ENCODE data around the gene KCNH2. TPM values are rescaled to one million over a fixed set of nuclear protein-coding genes. Genes with fewer than 3 reads are reported as not detected.
A peak's percentile ranks its signal among the peaks of the same experiment; 100 is the strongest.

KCNH2 gene
- total RNA-seq, 4 donors from 2014 or later = 29.8 to 71.7 (median 42.5) TPM

GRCh38 chr7:150967349-150967748, 10.8 kb downstream of the KCNH2 start:
- TF ChIP-seq EP300 (IDR thresholded peaks at IDR 0.05) (no peak), CTCF (IDR thresholded peaks at IDR 0.05) (no peak), POLR2A (IDR thresholded peaks at IDR 0.05; ENCODE audit: low read depth) (no peak), POLR2AphosphoS5 (IDR thresholded peaks at IDR 0.05) (no peak)
- Histone ChIP-seq H3K36me3 (no peaks in the 10 kb centered on the region), H3K27me3 (peaks cover 0 to 9% (median 0%) of the 10 kb centered on the region in 4 donors), H3K27ac (replicated peaks in 1 of 4) (peak overlapping the region; percentile 2 to 46 (median 12)), H3K4me1 (peaks cover 82 to 100% (median 100%) of the 10 kb centered on the region in 4 donors), H3K4me3 (no peak overlapping the region), H3K9me3 (no peaks in the 10 kb centered on the region)
- intact Hi-C loops (cut with DNase I) = no loop called here
- no peak for DNase-seq (ENCODE audit: extremely low spot score)
- WGBS = 44% methylated on average over 6 of the region's 6 CpGs

GRCh38 chr7:150966002-150966401, 12.1 kb downstream of the KCNH2 start:
- intact Hi-C loops (cut with DNase I) = no loop called here
- Histone ChIP-seq H3K36me3 (no peaks in the 10 kb centered on the region), H3K4me3 (no peak overlapping the region), H3K27ac (replicated peaks in 1 of 4) (peak overlapping the region; percentile 64 to 82 (median 80)), H3K27me3 (peaks cover 0 to 9% (median 0%) of the 10 kb centered on the region in 4 donors), H3K9me3 (no peaks in the 10 kb centered on the region), H3K4me1 (peaks cover 82 to 100% (median 100%) of the 10 kb centered on the region in 4 donors)
- peak in 1 of 3 experiments; percentile 32 for TF ChIP-seq CTCF (IDR thresholded peaks at IDR 0.05)
- no peak for TF ChIP-seq POLR2A (IDR thresholded peaks at IDR 0.05; ENCODE audit: low read depth)
- WGBS = 80% methylated on average over 1 of the region's 1 CpG
- DNase-seq (ENCODE audit: extremely low spot score) = no peak

GRCh38 chr7:150965273-150965830, 12.8 kb downstream of the KCNH2 start:
- peak overlapping the region; percentile 64 to 82 (median 80) for H3K27ac ChIP-seq (replicated peaks in 1 of 4)
- H3K4me1 ChIP-seq = peaks cover 78 to 100% (median 98%) of the 10 kb centered on the region in 4 donors
- H3K27me3 ChIP-seq = peaks cover 0 to 9% (median 0%) of the 10 kb centered on the region in 4 donors
- no peaks in the 10 kb centered on the region for H3K9me3 ChIP-seq
- no peak for DNase-seq (ENCODE audit: extremely low spot score)
- intact Hi-C loops (cut with DNase I) = no loop called here
- no peak overlapping the region for H3K4me3 ChIP-seq
- TF ChIP-seq EP300 (IDR thresholded peaks at IDR 0.05) (no peak), POLR2A (IDR thresholded peaks at IDR 0.05; ENCODE audit: low read depth) (no peak)
- WGBS = 65% methylated on average over 13 of the region's 16 CpGs
- no peaks in the 10 kb centered on the region for H3K36me3 ChIP-seq

- DNase-seq (ENCODE audit: extremely low spot score) = no peak
- 36% methylated on average over 14 of the region's 16 CpGs for WGBS
- TF ChIP-seq POLR2A (IDR thresholded peaks at IDR 0.05; ENCODE audit: low read depth) (no peak), EP300 (IDR thresholded peaks at IDR 0.05) (no peak), CTCF (IDR thresholded peaks at IDR 0.05) (peak in 2 of 3 experiments; percentile 13 to 28), POLR2AphosphoS5 (IDR thresholded peaks at IDR 0.05) (peak; percentile 26 to 60)
- intact Hi-C loops (cut with DNase I) = no loop called here
- Histone ChIP-seq H3K9me3 (no peaks in the 10 kb centered on the region), H3K27ac (replicated peaks in 1 of 4) (peak overlapping the region; percentile 64 to 82 (median 80)), H3K27me3 (peaks cover 0 to 9% (median 0%) of the 10 kb centered on the region in 4 donors), H3K4me3 (no peak overlapping the region), H3K36me3 (no peaks in the 10 kb centered on the region), H3K4me1 (peaks cover 71 to 94% (median 91%) of the 10 kb centered on the region in 4 donors)
Measured at GRCh38 chr7:150964593-150965111, 13.5 kb downstream of the KCNH2 start.

GRCh38 chr7:150963707-150964559, 14.2 kb downstream of the KCNH2 start:
- intact Hi-C loops (cut with DNase I) = loop anchor here (2.0 kb wide), 1 partner anchor 23 kb away; no protein-coding TSS in a partner anchor
- TF ChIP-seq POLR2AphosphoS5 (IDR thresholded peaks at IDR 0.05) (no peak), POLR2A (IDR thresholded peaks at IDR 0.05; ENCODE audit: low read depth) (no peak), CTCF (IDR thresholded peaks at IDR 0.05) (no peak), EP300 (IDR thresholded peaks at IDR 0.05) (no peak)
- H3K27me3 ChIP-seq = peaks cover 0 to 9% (median 0%) of the 10 kb centered on the region in 4 donors

More at GRCh38 chr7:150963707-150964559, 14.2 kb downstream of the KCNH2 start:
- peak overlapping the region; percentile 64 to 82 (median 80) for H3K27ac ChIP-seq (replicated peaks in 1 of 4)
- DNase-seq (ENCODE audit: extremely low spot score) = no peak
- H3K36me3 ChIP-seq = peaks cover 0 to 5% (median 0%) of the 10 kb centered on the region in 4 donors
- 78% methylated on average over 14 of the region's 18 CpGs for WGBS
- H3K4me3 ChIP-seq = no peak overlapping the region
- no peaks in the 10 kb centered on the region for H3K9me3 ChIP-seq
- peaks cover 64 to 87% (median 84%) of the 10 kb centered on the region in 4 donors for H3K4me1 ChIP-seq
